GM18508 (cell line): ENCODE data around the gene CCDC178.
A peak's percentile ranks its signal among the peaks of the same experiment; 100 is the strongest.
"Not testable (repeated sequence)": the region's sequence is repeated elsewhere in the genome, so short reads cannot be mapped to it uniquely, and the experiment has no call there.

Source experiments
- ATAC-seq: cut with Tn5 transposase; IDR thresholded peaks from one replicate; pipeline ENCODE4 v1.9.1; 2021; ENCODE audit warnings: moderate number of reproducible peaks; ENCODE audit not compliant: insufficient read depth, unreplicated experiment

Gene CCDC178, protein sequence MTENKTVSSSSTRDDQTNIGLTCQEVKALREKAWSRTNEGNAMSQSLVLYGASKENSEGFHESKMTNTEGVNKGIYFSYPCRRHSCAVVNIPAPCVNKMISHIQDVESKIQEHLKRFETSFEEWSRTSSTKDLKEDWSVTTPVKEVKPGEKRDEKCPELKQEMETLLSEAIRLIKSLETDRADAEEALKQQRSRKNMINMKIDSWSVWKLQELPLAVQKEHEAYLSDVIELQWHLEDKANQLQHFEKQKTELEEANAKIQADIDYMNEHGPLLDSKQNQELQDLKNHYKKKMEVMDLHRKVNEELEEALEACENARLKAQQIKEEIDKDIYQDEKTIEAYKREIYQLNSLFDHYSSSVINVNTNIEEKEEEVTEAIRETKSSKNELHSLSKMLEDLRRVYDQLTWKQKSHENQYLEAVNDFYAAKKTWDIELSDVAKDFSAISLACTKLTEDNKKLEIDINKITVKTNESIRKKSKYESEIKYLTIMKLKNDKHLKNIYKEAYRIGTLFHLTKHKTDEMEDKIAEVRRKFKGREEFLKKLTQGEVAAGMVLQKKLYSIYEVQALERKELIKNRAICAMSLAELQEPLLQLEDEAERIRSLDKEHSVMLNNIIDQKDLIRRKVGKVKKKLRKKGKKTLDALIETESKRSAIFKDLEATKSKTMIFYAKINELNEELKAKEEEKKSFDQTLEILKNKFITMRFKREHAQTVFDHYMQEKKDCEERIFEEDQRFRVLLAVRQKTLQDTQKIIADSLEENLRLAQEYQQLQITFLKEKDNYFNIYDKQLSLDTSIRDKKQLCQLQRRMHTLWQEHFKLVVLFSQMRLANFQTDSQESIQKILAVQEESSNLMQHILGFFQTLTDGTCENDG

DNA sequence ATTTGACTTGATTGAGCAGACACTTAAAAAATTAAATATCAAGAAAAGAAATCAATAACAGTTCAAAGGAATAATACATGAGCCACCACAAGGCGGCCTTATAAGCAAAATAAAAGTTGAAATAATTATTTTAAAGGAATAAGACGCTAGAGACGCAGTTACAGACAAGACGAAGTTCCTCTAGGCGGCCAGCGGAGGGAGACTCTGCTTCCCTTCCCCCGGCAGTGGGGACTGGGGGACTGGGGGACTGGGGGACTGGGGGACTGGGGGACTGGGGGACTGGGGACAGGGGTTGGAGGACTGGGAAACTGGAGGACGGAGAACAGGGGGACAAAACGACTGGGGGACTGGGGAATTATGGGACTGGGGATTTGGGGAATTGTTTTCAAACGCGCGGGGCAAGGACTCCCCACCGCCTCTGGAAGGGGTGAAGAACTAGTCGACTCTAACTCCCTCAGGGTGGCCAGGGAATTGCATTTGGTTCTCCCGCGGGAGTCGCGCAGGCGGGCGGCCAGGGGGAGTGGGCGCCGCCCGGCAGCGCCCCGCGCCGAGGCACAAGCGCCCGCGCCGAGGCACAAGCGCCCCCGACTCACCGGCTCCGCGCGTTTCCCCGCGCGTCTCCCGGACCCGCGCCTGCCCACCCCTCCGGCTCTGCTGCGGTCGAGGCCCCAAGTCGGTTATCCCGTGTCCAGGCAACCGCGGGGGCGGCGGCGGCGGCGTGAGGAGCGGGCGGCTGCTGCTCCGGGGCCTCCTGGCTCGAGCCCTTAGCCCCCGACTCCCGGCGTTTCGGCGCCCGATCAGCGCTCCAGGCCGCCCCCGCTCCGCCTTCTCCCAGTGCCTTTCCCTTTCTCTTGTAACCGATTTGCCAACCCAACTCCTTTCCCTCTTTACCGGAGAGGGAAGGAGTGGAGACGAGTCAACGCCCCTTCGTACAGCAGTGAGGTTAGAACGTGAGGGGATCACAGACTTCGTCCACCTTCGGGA is at the start of gene CCDC178:
TSS of gene CCDC178 (minus strand) at position 662 of the 984 bp plus-strand sequence. CDS start 28,633 bp downstream, outside the sequence.
- ATAC-seq, result no peak

DNA sequence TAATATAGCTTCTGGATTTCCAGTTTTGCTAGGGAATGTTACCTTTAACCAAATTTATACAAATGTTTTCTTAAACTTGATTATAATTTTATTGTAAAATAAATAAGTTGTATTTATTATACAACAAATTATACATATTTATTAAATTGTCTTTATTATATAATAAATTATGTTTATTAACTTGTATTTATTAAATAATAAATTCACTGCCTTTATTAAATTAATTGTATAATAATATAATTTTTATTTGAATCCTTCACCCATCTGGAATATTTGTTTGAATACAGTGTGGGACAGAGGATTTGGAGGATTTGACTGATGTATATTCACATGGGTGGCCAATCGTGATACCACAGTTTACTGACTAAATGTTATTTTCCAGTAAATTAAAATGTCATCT is 43.4 kb upstream of the CCDC178 start:
- ATAC-seq, result no peak

DNA sequence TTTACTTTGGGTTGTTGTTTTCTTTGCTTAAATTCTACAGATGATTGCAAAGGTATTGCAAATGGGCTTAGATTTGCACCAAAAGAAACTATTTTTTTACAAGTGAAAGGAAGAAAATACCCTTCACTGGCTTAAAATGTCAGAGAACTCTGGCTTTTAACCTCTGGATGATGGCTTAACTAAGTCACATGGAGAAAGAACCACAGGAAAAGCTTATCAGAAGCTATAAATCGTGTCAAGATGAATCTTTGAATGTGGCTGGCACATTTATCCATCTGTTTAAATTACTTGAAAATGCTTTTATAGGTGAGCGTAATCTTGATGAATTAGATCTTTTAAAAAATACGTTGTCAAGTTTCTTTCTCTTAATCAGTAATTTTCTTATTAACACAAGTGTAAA is 32.0 kb upstream of the CCDC178 start:
- ATAC-seq, result no peak

DNA sequence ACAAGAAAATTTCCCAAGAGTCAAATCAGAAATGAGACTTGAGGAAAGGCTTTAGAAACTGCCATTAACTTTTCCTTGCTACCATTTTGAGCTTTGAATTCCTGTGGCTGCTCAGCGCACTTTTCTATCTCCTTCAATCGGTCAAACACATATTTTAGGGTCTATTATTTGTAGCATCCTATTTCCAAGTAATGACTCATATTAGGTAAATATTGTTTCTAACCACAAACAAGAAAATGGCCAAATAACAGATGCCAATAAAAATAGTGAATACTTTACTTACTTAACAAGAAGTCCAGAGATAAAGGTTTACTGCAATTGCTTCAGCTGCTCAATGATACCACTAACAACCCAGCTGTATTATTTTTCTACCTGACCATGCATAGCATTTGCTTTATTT is 29.7 kb upstream of the CCDC178 start:
- no peak for ATAC-seq

DNA sequence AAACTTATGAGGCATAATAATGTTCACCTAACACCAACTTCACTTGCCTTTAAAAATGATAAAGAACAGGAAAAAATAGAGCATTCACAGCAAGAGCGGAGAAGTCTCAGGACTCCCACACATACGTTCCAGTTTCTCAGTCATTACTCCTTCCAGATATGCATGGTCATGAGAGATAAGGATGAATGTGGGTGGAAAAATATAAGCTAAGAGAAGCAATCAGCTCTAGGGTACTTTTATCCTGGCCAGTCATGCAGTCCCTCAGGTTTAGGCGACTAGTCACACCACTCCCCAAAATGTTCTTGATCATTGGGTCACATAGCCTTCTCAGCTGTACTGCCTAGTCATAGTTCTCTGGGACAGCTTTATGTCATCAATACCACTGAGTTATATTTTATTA is 29.2 kb upstream of the CCDC178 start:
- no peak for ATAC-seq

DNA sequence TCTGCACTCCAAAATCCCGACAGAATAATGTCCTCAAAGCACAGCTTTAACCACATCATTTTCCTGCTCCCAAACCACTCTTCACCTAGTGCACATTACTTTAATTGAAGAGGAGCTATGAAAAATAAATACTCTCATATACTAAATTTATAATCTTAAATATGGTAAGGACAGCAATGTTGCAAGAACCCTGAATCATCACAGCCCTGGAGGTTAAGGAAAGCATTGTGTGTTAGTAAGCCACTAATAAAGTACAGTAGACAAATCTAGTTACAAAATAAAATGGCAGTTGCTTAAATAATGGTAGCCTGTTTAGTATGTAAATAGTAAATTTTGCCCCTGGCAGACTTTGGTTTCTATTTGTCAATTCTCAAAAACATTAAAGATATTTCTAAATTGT is 27.0 kb upstream of the CCDC178 start:
- ATAC-seq, result no peak

DNA sequence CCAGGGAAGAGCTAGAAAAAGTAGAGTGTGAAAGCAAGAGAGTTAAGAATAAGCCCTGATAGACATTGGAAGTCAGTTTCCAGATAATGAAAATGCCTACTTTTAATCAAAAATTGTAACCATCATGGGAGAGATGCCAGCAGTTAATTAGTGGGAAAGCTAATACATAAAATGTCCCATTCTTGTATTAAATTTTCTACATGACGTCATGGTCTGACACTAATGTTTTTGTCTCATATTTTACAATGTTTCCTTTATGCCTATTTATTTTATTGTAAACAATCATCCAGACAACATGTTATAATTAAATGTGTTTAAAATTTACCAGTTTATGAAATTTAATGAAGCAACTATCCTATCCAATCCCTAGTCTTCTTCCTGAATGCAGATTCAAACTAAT is 26.3 kb upstream of the CCDC178 start:
- ATAC-seq, result no peak

DNA sequence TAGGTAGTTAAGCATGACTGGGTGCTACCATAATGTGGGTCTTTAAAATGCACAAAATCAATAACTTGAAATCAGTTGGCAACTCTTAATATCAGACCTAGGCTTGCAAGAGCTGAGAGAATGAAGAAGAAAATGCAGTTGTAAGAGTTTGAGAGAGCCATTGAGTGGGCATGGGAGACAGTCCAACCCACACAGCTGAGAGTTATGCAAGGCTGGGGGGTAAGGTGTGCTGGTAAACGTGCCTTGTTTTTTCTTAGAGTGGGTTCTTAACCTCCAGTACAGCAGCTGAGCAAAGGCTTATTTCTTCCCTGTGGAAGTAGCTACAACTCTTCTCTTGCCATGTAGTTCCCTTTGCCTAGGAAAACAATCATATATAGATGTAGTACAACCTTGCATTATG is 20.2 kb upstream of the CCDC178 start:
- ATAC-seq, result no peak

DNA sequence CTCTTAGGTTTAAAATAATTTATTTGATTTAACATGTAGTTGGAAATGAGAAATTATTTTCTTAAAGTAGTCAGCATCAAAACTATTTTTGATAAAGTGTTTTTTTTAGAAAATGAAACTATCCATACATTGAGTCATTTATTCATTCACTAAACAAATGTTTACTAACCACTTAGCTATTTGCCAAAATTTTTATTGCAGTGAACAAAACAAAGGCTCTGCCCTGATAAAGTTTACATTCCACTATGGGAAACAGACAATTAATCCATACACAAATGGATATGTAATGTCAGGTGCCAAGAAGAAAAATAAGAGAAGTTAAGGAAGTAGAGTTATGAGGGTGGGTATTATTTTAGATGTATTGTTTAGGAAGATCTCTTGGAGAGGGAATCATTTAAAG is 19.1 kb upstream of the CCDC178 start:
- ATAC-seq, result no peak

DNA sequence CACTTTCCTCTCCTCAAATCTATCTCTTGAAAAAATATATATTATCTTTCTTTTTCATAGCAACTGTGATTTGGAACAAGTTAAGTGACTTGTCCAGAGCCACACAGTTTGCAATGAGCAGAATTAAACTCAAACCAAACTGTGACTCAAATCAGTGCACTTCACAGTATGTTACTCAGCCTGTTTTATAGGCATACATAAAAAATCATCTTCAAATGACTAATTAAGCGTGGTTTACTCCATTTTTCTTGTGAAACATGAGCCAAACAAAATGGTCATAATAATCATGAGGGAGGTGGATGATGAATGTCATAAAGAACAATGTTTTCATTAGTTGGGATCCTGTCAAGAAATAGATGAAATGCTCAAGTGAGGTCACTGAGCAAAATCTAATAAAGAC is 6.1 kb upstream of the CCDC178 start:
- ATAC-seq, result no peak

DNA sequence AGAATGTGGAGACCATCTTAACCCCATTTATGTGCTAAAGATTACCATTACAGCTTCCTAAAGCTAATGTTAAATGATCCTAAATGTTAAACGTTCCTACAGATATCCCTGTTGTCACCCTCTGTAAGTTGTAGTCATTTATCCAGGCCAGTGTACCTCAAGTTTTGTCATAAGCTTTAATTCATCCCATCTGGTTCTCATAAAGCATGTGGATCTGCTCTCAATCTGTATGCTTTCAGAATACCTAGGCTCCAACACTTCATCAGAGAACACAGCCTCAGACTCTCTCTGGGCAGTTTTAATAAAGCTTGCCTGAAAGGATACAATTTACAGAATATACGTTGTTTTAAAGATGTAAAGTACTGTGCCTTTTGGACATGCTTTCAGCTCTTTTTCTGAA is 4.2 kb upstream of the CCDC178 start:
- no peak for ATAC-seq

DNA sequence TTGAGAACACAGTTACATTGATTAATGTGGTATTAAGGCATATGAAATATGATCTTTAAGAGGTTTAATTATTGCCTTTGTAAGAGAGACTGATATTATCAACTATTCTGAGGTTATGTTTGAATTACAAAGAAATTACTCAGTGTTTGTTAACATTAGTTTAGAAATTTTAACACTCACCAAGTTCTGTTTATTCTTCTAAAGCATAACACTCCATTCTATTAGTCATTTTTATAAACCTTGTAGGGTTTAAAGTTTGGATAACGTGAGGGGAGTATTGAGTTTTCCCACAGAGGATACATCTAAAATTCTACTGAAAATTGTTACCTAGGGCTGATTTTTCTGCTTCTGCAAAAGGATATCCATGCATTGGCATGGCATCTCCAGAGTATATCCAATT is 7.7 kb downstream of the CCDC178 start:
- ATAC-seq, result no peak

DNA sequence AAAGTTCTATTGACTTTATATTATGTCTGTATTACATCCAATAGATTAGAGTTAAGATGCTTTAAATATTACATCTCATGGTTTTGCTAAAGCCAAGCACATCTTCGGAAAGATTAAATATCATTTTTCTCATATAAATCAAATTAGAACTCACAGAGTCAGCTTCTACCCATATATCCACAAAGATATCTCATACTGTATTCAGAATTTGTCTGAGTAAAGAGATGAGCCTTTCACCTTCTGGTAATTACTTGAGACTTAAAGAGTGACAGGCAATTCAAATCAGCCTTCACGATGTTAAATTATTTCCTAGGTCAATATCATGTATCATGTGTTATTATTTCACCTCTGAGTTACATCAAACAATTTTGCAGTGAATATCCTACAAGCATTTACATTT is 13.0 kb downstream of the CCDC178 start:
- no peak for ATAC-seq

DNA sequence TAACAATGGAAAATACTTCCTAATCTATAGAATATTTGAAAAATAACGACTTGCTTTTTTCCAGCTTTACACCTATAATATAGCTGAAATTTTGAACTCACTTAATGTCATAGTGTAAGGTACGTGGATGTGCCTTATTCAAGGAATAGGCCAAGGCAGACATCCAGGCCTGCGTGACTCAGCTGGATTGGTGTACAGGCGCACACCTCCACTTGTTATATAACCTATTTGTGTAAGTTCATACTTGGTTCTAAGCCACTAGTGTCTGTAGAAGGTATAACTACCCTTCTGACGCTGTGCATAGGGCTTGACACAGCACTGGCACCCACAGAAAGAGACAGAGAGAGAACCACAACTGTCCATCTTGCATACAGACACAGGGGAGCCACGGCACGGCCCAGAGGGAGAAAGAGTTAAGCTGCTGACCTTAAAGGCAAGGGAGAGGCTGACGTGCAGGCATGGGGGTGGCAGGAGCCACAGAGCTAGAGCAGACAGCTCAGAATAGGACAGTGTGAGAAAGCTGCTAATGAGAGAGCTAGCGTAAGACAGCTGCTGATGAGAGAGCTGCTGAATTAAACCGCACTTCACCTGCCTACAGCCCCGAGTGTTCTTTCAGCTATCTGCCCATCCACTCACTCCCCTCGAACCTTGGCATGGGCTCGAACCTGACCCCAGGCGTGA is 16.1 kb downstream of the CCDC178 start:
- ATAC-seq, result no peak

DNA sequence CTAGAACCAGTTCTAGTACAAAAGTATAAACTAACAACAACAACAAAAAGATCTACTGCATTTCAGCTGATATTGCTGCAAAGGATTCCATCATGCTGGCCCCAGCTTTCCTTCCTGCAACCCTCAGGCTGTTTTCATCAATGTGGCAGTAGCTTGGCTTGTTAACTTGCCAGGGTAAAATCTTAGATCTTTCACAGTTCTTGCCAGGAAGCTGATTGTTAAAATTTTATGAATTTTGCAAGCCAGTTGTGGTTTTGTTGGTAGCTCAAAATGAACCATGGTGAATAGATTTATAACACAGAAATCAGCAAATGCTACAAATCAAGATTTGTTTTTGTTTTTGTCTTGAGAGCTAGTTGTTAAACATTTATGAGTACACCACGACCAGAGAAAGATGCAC is 19.3 kb downstream of the CCDC178 start:
- ATAC-seq, result no peak

DNA sequence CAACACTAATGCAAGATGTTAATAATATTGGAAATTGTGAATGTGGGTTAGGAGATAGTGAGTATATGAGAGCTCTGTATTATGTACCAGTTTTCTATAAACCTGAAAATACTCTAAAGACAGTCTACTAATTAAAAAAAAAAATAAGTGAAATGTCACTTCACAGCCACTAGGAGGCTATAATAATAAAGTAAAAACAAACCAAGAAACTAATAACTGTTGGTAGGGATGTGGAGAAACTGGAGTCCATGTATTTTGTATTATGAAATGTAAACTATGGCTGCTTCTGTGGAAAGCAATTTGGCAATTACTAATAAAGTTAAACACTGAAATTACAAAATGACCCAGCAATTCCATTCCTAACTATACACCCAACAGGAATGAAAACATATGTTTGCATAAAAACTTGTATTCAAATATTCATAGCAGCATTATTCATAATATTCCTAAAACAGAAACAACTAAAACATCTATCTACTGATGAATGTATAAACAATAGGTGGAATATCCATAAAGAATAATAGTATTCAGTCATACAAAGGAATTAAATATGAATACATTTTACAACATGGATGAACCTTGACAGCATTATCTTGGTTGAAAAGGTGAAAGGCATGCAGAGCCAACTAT is 36.2 kb downstream of the CCDC178 start:
- ATAC-seq, result peak; percentile 64

DNA sequence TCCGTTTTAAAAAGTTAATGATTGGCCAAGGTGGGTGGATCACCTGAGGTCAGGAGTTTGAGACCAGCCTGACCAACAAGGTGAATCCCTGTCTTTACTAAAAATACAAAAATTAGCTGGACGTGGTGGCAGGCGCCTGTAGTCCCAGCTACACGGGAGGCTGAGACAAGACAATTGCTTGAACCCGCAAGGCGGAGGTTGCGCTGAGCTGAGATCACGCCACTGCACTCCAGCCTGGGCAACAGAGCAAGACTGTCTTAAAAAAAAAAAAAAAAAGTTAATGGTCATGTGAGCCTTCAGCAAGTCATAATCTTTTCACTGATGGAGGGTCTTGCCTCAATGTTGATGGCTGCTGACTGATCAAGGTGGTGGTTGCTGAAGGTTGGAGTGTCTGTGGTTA is 41.6 kb downstream of the CCDC178 start:
- ATAC-seq, result not testable (repeated sequence)

DNA sequence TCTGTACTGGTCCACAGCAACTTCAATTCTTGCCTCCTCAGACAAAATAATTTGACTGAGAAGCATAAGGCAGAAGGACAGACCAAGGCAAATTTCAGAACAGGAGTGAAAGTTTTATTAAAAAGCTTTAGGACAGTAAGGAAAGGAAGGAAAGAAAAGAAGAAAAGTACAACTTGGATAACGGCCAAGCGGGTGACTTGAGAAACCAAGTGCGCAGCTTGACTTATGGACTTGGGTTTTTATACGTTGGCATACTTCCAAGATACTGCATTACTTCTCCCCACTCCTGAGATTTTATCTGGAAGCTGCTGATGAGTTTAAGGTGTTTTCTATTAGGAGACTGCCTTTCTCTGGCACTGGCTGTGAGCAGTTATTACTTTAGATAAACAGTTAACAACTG is 64.7 kb downstream of the CCDC178 start:
- no peak for ATAC-seq

DNA sequence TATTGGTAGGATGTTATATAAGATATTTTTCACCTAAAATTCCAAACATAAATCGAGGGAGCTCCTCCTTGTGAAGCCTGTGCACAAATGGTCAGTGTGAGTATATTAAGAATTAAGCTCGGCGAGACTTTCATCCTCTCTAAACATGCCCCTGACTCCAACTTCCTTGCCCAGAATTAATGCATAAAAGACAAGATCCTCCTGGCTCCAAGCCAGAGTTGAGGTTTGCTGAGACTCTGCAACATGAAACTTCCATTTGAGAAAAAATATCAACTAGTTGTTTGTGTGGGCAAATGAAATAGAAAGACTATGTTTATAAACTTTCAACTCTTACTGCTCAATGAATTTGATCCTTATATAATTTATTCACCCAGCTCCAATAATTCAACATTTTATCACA is 68.1 kb downstream of the CCDC178 start:
- no peak for ATAC-seq
